GM12864 (cell line): ENCODE data around the gene GGT7.

Source experiments
- DNase-seq: peaks from one replicate; pipeline ENCODE4 v3.0.0-alpha.2; 2011; ENCODE audit warnings: low read depth
- H3K4me3 ChIP-seq: 2 replicates; pipeline ENCODE4 v1.5.1; 2011; ENCODE audit warnings: mild to moderate bottlenecking, low read depth, low read length, control low read depth
- TF ChIP-seq, protein P1 (sequence below): IDR thresholded peaks from 2 replicates; pipeline ENCODE4 v1.5.1; 2011; ENCODE audit warnings: low read depth, mild to moderate bottlenecking, moderate library complexity, low read length, control low read depth, inconsistent platforms; ENCODE audit errors: missing control alignments

Gene GGT7

DNA sequence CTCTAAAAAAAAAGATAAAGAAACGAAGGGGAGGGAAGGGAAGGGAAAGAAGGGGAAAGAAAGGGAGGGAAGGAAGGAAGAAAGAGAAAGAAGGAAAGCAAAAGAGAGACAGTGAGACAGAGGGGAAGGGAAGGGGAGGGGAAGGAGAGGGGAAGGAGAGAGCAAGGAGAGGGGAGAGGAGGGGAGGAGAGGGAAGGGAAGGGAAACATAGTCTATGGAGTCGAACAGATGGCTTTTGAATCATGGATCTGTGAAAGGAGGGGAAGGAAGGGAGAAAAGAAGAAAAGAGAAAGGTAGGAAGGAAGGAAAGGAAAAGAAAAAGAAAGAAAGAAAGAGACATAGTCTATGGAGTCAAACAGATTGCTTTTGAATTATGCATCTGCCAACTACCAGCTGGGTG is 30.5 kb downstream of the GGT7 start:
- TF ChIP-seq, protein P1, sequence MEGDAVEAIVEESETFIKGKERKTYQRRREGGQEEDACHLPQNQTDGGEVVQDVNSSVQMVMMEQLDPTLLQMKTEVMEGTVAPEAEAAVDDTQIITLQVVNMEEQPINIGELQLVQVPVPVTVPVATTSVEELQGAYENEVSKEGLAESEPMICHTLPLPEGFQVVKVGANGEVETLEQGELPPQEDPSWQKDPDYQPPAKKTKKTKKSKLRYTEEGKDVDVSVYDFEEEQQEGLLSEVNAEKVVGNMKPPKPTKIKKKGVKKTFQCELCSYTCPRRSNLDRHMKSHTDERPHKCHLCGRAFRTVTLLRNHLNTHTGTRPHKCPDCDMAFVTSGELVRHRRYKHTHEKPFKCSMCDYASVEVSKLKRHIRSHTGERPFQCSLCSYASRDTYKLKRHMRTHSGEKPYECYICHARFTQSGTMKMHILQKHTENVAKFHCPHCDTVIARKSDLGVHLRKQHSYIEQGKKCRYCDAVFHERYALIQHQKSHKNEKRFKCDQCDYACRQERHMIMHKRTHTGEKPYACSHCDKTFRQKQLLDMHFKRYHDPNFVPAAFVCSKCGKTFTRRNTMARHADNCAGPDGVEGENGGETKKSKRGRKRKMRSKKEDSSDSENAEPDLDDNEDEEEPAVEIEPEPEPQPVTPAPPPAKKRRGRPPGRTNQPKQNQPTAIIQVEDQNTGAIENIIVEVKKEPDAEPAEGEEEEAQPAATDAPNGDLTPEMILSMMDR: no peak
- no peak overlapping the region for H3K4me3 ChIP-seq
- DNase-seq: no peak

DNA sequence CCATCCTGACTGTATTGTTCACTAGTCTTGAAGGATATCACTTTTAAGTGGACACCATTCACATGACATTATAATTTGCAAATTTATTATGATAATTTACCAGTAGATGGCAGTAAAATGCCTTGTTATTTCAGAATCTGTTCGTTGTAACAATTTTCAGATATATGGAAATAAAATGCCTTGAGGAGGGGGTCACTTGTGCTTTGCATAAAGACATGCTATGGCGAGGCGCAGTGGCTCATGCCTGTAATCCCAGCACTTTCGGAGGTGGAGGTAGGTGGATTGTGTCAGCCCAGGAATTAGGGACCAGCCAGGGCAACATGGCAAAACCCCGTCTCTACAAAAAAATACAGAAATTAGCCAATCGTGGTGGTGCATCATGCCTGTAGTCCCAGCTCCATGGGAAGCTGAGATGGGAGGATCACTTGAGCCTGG is 38.2 kb downstream of the GGT7 start:
- no peak overlapping the region for H3K4me3 ChIP-seq
- DNase-seq: no peak
- TF ChIP-seq, protein P1: no peak

DNA sequence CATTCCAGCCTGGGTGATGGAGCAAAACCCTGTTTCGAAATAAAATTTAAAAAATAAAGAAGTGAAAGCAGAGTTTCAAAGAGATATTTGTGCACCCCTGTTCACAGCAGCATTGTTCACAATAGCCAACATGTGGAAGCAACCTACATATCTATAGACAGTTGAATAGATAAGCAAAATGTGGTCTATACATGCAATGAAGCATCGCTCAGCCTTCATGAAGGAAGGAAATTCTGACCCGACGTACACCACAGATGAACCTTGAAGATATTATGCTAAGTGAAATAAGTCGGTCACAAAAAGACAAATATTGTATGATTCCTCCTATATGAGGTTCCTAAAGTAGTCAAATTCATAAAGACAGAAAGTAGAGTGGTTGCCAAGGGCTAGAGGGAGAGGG is 40.7 kb downstream of the GGT7 start:
- no peak for DNase-seq
- H3K4me3 ChIP-seq: no peak overlapping the region
- TF ChIP-seq, protein P1: no peak

DNA sequence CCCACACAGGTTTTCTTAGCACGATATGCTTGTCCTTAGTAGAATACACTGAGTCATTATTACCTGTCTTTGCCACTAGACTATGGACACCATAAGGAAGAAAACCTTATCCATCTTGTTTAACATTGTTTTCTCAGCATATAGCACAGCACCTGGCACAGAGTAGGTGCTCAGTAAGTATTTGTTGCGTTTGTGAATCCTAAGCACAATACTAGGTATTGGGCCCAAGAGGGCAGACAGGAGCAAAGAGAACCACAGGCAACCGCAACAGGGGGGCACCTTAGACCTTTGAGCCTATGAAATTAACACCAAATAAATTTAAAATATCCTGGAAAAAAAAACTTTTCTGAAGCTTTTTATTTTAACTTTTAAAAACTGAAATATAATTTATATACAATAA is 43.5 kb downstream of the GGT7 start:
- DNase-seq: no peak
- TF ChIP-seq, protein P1: no peak
- H3K4me3 ChIP-seq: no peak overlapping the region

DNA sequence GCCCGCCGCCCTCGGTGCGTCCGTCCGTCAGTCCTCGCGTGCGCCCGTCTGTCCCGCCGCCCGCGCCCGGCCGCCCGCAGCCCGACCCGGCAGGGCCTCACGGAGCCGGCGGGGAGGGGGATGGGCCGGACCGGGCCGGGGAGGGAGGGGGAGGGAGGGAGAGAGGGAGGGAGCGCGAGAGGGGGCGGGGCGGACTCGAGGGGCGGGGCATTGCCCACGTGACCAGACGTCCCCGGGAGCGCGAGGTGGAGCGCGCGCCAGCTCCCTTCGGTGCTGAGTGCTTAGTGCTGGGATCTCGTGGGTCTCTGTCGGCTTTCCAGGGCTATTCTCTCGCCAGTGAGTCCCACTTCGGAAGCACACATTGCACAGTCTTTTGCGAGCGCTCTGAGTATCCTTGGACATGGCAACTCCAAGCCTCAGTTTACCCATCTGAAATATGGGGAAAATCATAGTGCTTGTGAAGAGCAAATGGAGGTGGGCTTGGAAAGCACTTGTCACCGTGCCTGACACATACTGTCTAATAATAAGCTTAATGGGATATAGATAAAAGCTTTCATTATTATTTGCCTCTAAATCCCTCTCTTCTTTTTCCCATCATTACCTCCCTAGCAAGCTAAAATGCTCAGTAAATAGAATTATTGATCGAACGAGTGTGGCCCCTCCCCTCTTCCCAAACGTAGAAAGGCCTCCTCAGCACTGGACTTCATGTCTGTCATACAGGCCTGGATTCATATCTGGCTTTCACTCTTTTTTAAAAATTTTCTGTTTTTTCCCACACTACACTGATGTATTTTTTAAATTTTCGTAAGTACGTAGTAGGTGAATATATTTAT is 46.9 kb downstream of the GGT7 start, which contains the start of gene NCOA6:
TSS of gene NCOA6 (minus strand) at position 122 of the 833 bp plus-strand sequence. CDS start 43,296 bp downstream, outside the sequence.
- TF ChIP-seq, protein P1: no peak
- DNase-seq: peak; percentile 41
- H3K4me3 ChIP-seq: peak within 1 kb of the TSS; percentile 98

DNA sequence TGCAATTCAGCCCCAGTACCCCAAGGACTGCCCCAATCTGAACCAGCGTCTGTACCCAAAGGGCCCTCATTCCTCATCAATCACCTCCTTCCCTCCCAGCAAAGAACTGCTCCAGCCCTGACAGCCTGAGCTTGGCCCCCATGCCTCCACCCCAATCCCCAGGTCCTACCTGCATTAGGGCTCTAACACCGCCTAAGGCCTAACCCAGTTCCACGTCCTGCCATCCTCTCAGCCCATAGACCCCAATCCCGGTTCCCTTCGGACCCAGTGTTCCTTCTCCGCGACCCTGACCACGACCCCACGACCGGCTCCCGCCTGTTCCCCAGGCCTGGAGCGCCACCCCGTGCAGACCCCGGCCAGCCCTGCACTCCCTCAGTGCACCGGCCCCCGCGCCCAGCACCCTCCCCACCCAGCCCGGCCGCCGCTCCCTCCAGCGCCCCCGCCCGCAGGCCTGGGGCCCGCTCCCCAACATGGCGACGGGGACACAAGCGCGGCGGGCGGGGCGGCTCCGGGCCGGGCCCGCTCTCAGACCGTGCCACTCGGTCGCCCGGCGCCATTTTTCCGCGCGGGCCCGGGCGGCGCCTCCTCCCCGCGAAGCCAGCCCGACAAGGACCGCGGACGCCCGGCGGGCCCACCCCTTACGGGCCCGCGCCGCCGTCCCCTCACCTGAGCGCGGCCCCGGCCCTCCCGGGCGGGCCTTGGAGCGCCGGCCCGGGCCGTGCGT is 47.7 kb downstream of the GGT7 start:
- DNase-seq: no peak
- TF ChIP-seq, protein P1: no peak
- H3K4me3 ChIP-seq: peak overlapping the region; percentile 98
